Ishikawa (cell line): ENCODE results near the gene FBXO36.

Experiments used
- CEBPB ChIP-seq: IDR thresholded peaks from 2 replicates; pipeline ENCODE4 v1.6.1; 2012
- CREB1 ChIP-seq: IDR thresholded peaks from 2 replicates; pipeline ENCODE4 v1.6.1; 2012; ENCODE audit warnings: low read depth
- EGR1 ChIP-seq: IDR thresholded peaks from 2 replicates; pipeline ENCODE4 v1.6.1; 2012
- EP300 ChIP-seq: IDR thresholded peaks from 2 replicates; pipeline ENCODE4 v1.6.1; 2012; ENCODE audit warnings: borderline replicate concordance
- FOXM1 ChIP-seq: IDR thresholded peaks from 2 replicates; pipeline ENCODE4 v1.6.1; 2012; ENCODE audit warnings: low read depth, borderline replicate concordance
- MAX ChIP-seq: IDR thresholded peaks from 2 replicates; pipeline ENCODE4 v1.6.1; 2012
- NFIC ChIP-seq: IDR thresholded peaks from 2 replicates; pipeline ENCODE4 v1.6.1; 2012
- RAD21 ChIP-seq: IDR thresholded peaks from 2 replicates; pipeline ENCODE4 v1.6.1; 2012; ENCODE audit warnings: low read depth
- REST ChIP-seq: IDR thresholded peaks from 2 replicates; pipeline ENCODE4 v1.6.1; 2012; ENCODE audit warnings: low read depth, mild to moderate bottlenecking
- TAF1 ChIP-seq: IDR thresholded peaks from 2 replicates; pipeline ENCODE4 v1.6.1; 2012; ENCODE audit warnings: low read depth, mild to moderate bottlenecking
- TCF12 ChIP-seq: IDR thresholded peaks from 2 replicates; pipeline ENCODE4 v1.6.1; 2012; ENCODE audit warnings: low read depth
- TEAD4 ChIP-seq: IDR thresholded peaks from 2 replicates; pipeline ENCODE4 v1.6.1; 2012
- USF1 ChIP-seq: IDR thresholded peaks from 2 replicates; pipeline ENCODE4 v1.6.1; 2012
- YY1 ChIP-seq: IDR thresholded peaks from 2 replicates; pipeline ENCODE4 v1.6.1; 2012; ENCODE audit warnings: low read depth
- ZBTB7A ChIP-seq: IDR thresholded peaks from 2 replicates; pipeline ENCODE4 v1.6.1; 2012; ENCODE audit warnings: low read depth

FBXO36 gene

GRCh38 chr2:229942671-229943070, 20.4 kb downstream of the FBXO36 start:
- no peak for TF ChIP-seq RAD21
- no peak for TF ChIP-seq TEAD4
- TF ChIP-seq CREB1 = no peak
- TF ChIP-seq REST = no peak

- TF ChIP-seq CEBPB (no peak), EP300 (no peak), CREB1 (no peak), YY1 (no peak), REST (no peak)
Observed at GRCh38 chr2:229943171-229943570, 20.9 kb downstream of the FBXO36 start.

- TF ChIP-seq USF1 (no peak), EP300 (no peak), CEBPB (no peak), ZBTB7A (no peak), NFIC (no peak), TCF12 (no peak), YY1 (no peak)
Observed at GRCh38 chr2:229943770-229944449, 21.6 kb downstream of the FBXO36 start.

- no peak for TF ChIP-seq ZBTB7A
- no peak for TF ChIP-seq RAD21
- TF ChIP-seq EGR1 = no peak
- TF ChIP-seq YY1 = no peak
Observed at GRCh38 chr2:229945975-229946374, 23.7 kb downstream of the FBXO36 start.

GRCh38 chr2:229947544-229947943, 25.2 kb downstream of the FBXO36 start:
- TF ChIP-seq TEAD4 (no peak), RAD21 (no peak), TAF1 (no peak), REST (no peak), TCF12 (no peak), FOXM1 (no peak), USF1 (no peak), CREB1 (no peak), EGR1 (no peak), ZBTB7A (no peak), CEBPB (no peak)

GRCh38 chr2:229952256-229952835, 30.0 kb downstream of the FBXO36 start:
- TF ChIP-seq TCF12 (no peak), RAD21 (no peak), TAF1 (no peak), CREB1 (no peak), USF1 (no peak), FOXM1 (no peak), MAX (no peak), ZBTB7A (no peak)
